Smooth muscle cell (in vitro differentiated cells): ENCODE measurements around the gene FBXW7. TPM values are rescaled to one million over a fixed set of nuclear protein-coding genes. Genes with fewer than 3 reads are reported as not detected.
A peak's percentile ranks its signal among the peaks of the same experiment; 100 is the strongest.

ENCODE experiments used
- DNase-seq: peaks from one replicate; lab custom pipeline; 2025; ENCODE audit not compliant: unreplicated experiment; lab: John Stamatoyannopoulos, UW
- H2AFZ ChIP-seq: fragments of 200-600 bp; sonication (generic); 2 replicates; pipeline ENCODE4 v1.6.0; 2016; ENCODE audit warnings: antibody characterized with exemption, low read depth, mild to moderate bottlenecking
- H3F3A ChIP-seq: fragments of 200-600 bp; sonication (generic); 2 replicates; pipeline ENCODE4 v1.6.0; 2017; ENCODE audit warnings: antibody characterized with exemption, low read depth
- H3K27ac ChIP-seq: fragments of 200-600 bp; sonication (generic); 2 replicates; pipeline ENCODE4 v1.5.1; 2016; ENCODE audit warnings: low read depth, mild to moderate bottlenecking
- H3K27me3 ChIP-seq: fragments of 200-600 bp; sonication (generic); 2 replicates; pipeline ENCODE4 v1.6.1; 2016; ENCODE audit warnings: low read depth, mild to moderate bottlenecking
- H3K36me3 ChIP-seq: fragments of 200-600 bp; sonication (generic); 2 replicates; pipeline ENCODE4 v1.5.1; 2016; ENCODE audit warnings: low read depth
- H3K4me1 ChIP-seq: fragments of 200-600 bp; sonication (generic); 2 replicates; pipeline ENCODE4 v1.5.1; 2016; ENCODE audit warnings: low read depth
- H3K4me2 ChIP-seq: fragments of 200-600 bp; sonication (generic); 2 replicates; pipeline ENCODE4 v1.6.0; 2016; ENCODE audit warnings: mild to moderate bottlenecking
- H3K4me3 ChIP-seq: fragments of 200-600 bp; sonication (generic); 2 replicates; pipeline ENCODE4 v1.5.1; 2016; ENCODE audit warnings: mild to moderate bottlenecking
- H3K79me2 ChIP-seq: fragments of 200-600 bp; sonication (generic); 2 replicates; pipeline ENCODE4 v1.6.0; 2016; ENCODE audit warnings: low read depth, mild to moderate bottlenecking
- H3K9ac ChIP-seq: fragments of 200-600 bp; sonication (generic); 2 replicates; pipeline ENCODE4 v1.6.0; 2016; ENCODE audit warnings: low read depth
- H3K9me3 ChIP-seq: fragments of 200-600 bp; sonication (generic); replicated peaks from 2 replicates; pipeline ENCODE4 v1.5.1; 2016; ENCODE audit warnings: low read depth
- H4K20me1 ChIP-seq: fragments of 200-600 bp; sonication (generic); 2 replicates; pipeline ENCODE4 v1.6.0; 2016; ENCODE audit warnings: low read depth
- WGBS: methylation state at CpG from one replicate; pipeline ENCODE4 v1.1.7; 2016; ENCODE audit warnings: low lambda C conversion rate; 5-methylcytosine and 5-hydroxymethylcytosine counted together
- polyA plus RNA-seq: library from polyadenylated mRNA; unstranded; fragments of >200 nt; fragmentation: Nextera tagmentation; extraction: Ambion mirVana; gene quantifications from 2 replicates; pipeline ENCODE4 v1.2.1, GENCODE V29; 2016
- total RNA-seq: library from RNA; depleted of rRNA; stranded (reverse); fragments of >200 nt; gene quantifications from 2 replicates; pipeline ENCODE4 v1.2.3, GENCODE V29; 2014
- TF ChIP-seq, protein P1 (sequence below): fragments of 200-600 bp; sonication (generic); IDR thresholded peaks from 2 replicates; pipeline ENCODE4 v1.5.1; 2017; ENCODE audit warnings: borderline replicate concordance, mild to moderate bottlenecking, antibody characterized with exemption; ENCODE audit not compliant: insufficient read depth, poor library complexity, severe bottlenecking

Gene FBXW7
- total and polyA plus RNA-seq, 2 experiments from 2014 or later = 16.4 to 31.6 TPM

DNA sequence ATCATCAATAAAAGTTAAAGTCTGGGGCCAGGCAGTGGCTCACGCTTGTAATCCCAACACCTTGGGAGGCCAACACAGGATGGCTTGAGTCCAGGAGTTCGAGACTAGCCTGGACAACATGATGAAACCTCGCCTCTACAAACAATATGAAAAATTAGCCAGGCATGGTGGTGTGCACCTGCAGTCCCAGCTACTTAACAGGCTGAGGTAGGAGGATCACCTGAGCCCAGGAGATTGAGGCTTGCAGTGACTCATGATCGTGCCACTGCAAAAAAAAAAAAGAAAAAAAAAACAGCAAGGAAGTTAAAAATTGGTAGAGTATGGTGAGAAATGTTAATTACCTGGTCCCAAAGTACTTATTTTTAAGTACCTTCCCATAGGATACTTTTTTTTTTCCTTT, 27.5 kb downstream of the FBXW7 start:
- H4K20me1 ChIP-seq = peaks cover 57% of the 10 kb centered on the region
- H3K4me2 ChIP-seq = no peak overlapping the region
- H3K79me2 ChIP-seq = peaks cover 78% of the 10 kb centered on the region
- TF ChIP-seq, protein P1, sequence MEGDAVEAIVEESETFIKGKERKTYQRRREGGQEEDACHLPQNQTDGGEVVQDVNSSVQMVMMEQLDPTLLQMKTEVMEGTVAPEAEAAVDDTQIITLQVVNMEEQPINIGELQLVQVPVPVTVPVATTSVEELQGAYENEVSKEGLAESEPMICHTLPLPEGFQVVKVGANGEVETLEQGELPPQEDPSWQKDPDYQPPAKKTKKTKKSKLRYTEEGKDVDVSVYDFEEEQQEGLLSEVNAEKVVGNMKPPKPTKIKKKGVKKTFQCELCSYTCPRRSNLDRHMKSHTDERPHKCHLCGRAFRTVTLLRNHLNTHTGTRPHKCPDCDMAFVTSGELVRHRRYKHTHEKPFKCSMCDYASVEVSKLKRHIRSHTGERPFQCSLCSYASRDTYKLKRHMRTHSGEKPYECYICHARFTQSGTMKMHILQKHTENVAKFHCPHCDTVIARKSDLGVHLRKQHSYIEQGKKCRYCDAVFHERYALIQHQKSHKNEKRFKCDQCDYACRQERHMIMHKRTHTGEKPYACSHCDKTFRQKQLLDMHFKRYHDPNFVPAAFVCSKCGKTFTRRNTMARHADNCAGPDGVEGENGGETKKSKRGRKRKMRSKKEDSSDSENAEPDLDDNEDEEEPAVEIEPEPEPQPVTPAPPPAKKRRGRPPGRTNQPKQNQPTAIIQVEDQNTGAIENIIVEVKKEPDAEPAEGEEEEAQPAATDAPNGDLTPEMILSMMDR = no peak
- H3K4me3 ChIP-seq = no peak overlapping the region
- 92% methylated on average over 4 of the region's 4 CpGs for WGBS
- H2AFZ ChIP-seq = no peak overlapping the region
- no peaks in the 10 kb centered on the region for H3K36me3 ChIP-seq
- DNase-seq = no peak
- H3K27me3 ChIP-seq = no peaks in the 10 kb centered on the region
- no peaks in the 10 kb centered on the region for H3F3A ChIP-seq
- H3K4me1 ChIP-seq = no peaks in the 10 kb centered on the region
- no peaks in the 10 kb centered on the region for H3K9me3 ChIP-seq
- no peak overlapping the region for H3K9ac ChIP-seq
- H3K27ac ChIP-seq = no peak overlapping the region

DNA sequence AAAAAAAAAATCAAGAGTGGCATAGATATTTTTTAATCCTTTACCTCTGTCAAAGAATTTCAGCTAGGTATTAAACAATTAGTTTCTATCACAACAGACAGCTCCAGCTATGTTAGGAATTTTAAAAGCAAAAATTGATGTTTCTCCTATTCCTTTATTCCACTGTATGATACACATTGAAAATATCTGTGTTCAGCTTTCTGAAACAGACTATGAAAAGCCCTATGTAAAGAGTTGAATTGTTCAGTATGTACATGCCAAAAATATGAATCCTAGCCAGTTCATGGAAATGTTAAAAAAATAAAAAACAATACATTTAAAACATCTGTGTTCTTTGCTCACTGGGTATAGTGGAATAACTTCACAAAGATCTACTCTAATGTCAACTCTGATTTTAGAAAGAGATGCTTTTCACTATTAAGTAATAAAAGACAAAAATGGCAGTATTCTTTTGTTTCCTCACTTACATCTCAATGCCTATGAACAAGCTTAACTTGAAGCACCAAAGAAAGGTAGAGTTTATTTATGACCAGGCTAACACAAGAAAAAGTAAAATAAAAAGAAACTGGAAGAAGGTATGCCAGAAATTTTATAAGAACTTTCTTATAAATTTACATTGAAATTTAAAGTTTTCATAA, 32.1 kb downstream of the FBXW7 start:
- Histone ChIP-seq H3K79me2 (peaks cover 68% of the 10 kb centered on the region), H3K36me3 (no peaks in the 10 kb centered on the region), H3K27me3 (no peaks in the 10 kb centered on the region), H3K4me2 (no peak overlapping the region), H3K9ac (no peak overlapping the region), H4K20me1 (peaks cover 52% of the 10 kb centered on the region), H3K9me3 (no peaks in the 10 kb centered on the region), H3F3A (no peaks in the 10 kb centered on the region), H3K4me3 (no peak overlapping the region), H2AFZ (no peak overlapping the region), H3K4me1 (peaks cover 10% of the 10 kb centered on the region), H3K27ac (no peak overlapping the region)
- DNase-seq = no peak
- TF ChIP-seq, protein P1 = no peak

DNA sequence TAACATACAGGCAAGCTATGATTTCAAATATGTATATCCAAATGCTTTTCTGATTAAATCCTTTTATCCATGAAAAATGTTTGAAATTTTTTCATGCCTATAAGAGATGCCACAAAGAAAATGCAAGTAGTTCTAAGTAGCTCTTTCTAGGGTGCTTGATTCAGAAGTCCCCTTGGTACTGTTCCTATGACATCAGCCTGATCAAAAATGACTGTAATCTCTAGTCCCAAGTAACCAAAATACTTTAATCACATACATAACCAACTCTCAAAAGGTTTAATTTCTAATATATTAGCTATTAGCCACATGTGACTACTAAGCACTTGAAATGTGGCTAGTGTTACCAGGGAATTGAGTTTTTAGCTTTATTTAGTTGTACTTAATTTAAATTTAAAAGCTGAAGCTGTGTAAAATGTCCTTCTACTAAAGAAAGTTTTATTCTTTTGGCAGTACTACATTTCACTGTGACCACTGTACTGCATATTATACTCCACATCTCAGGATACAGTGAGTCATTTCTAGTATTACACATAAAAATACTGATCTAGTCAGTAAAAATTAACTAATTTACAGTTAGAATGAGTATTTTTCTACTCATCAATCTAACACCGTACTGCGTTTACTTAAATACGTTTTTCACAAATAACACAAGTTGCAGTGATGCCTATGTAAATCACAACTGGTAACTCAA, 33.9 kb downstream of the FBXW7 start:
- Histone ChIP-seq H3K27ac (peak overlapping the region; percentile 25), H3K4me3 (no peak overlapping the region), H3K9me3 (no peaks in the 10 kb centered on the region), H3K27me3 (no peaks in the 10 kb centered on the region), H3K4me2 (peak overlapping the region; percentile 30), H3K9ac (no peak overlapping the region), H2AFZ (no peak overlapping the region), H3K79me2 (peaks cover 67% of the 10 kb centered on the region), H4K20me1 (peaks cover 55% of the 10 kb centered on the region), H3K36me3 (no peaks in the 10 kb centered on the region), H3F3A (no peaks in the 10 kb centered on the region), H3K4me1 (peaks cover 10% of the 10 kb centered on the region)
- 91% methylated on average over 3 of the region's 3 CpGs for WGBS
- no peak for DNase-seq
- TF ChIP-seq, protein P1 = no peak
